Activated CD4-positive, CD25-positive, alpha-beta regulatory T cell treated with anti-CD3 and anti-CD28 coated beads, Interleukin-2, amount 50 U/mL, for 16 hours (primary cell): ENCODE data around the gene CENPC.
"Not testable (repeated sequence)": the region's sequence is repeated elsewhere in the genome, so short reads cannot be mapped to it uniquely, and the experiment has no call there.

Experiments
- DNase-seq: peaks from one replicate; pipeline ENCODE4 v3.0.0-alpha.2; 2020; ENCODE audit warnings: low read depth, low spot score

CENPC gene

DNA sequence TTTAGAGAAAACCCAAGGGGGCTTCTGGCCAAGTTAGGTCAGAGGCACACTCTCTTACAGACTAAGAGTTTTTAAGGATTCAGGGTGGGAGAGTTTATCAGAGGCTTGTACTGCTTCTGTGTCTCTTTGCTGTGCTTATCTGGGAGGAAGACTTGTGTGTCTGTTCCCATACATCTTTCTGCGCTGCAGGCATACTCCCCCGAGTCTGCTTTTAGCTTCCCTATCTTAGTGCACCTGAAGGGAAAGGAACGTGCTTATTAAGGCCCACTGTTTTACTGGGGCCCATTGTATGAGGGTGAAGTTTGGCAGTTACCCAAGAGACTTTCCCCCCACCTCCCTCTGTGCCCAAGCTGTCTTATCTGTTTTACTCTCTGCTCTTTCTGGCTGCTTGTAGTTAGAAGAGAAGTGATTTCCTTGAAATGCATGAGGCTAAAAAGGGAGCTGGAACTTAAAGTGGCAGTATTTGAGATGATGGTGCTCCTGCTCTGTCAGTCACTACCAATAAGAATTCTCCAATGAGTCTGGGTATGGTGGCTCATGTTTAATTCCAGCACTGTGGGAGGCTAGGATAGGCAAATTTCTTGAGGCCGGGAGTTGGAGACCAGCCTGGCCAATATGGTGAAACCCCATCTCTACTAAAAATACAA lies 7.0 kb upstream of the CENPC start:
- not testable (repeated sequence) for DNase-seq

GRCh38 chr4:67550857-67551256 lies 5.6 kb upstream of the CENPC start:
- DNase-seq: no peak

DNA sequence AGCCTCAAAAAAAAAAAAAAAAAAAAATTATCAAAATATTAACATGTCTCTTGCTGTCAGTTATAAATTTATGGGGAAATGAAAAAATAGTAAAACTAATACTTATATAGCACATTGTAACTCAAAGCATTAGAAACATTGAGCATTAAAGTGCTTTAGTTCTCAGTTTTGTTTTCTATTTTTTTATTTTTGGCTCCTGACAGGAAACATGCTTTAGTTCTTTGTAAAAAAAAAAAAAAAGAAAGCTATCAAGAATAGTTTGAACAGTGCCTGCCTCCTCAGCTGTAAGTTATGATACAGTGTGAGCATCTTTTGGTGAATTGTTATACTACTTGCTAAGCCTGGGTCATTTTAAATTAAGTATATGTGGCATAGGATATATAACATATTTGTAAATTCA lies 5.1 kb upstream of the CENPC start:
- DNase-seq: no peak

DNA sequence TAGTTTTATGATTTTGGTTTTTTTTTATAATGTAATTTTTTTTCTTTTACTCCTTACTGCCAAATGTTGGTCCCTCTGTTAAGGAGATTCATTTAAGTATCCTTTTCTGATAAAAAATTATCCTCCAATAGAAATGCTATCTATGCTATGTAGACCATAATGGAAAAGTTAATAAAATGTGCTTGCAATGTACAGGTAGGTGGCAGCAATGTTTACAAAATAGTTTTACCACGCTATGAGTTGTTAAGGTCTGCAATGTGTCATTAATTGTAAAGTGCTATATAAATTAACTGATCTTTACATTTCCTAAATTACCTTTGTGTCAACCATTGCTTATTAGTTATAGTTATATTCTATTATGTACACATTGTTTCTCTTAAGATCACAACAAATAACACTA lies 3.8 kb upstream of the CENPC start:
- DNase-seq: no peak

DNA sequence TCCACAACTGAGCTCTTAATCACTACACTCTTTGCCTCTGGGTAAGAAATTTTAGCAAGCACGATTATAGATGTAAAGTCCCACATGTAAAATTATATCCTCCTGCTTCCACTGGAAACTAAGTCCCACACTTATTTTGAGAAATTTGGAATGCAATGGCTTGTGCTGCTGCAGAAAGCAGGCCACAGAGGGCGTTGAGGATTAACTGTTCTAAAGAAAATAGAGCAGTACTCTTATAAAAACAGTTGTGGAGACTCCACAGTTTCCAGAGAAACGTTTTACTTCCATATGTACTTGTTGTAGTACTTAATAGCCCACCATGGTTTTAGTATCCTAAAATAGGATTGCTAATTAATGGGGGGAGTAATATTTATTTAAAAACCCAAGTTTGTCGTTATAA lies 1.7 kb upstream of the CENPC start:
- DNase-seq: no peak

- DNase-seq: no peak
Observed at GRCh38 chr4:67546004-67546356, 677 bp upstream of the CENPC start.

DNA sequence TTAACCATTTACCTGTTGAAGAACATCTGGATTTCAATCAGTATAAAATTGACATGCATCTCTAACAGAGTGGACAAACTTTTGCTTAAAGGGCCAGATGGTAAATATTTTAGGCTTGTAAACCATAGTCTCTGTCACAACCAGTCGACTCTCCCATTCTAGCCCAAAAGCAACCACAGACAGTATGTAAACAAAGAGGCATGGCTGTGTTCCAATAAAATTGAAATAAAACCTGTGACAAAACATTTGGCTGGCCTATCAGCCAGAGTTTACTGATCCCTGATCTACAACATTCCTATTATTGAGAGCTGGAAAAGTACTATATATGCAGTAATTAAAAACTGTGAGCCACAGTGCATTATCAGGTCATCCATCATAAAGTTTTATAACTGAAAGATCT lies 3.2 kb downstream of the CENPC start:
- no peak for DNase-seq

DNA sequence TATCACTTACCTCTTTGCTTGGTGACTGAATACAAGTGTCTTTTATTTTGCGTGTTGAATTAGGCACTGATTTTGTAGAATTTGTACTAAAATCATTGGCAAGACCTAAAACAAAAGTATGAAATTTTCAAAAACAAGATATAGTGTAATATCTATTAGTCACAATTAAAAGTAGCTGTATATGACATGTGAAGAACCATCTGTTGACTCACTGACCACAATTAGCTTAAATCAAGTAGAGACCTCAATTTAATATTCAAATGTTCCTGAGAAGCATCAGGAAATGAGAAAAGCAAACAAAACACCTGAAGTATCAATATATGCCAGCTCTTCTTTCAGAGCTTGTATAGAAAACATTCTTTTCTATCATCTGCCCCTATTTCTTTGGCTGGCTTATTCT lies 5.5 kb downstream of the CENPC start:
- no peak for DNase-seq

DNA sequence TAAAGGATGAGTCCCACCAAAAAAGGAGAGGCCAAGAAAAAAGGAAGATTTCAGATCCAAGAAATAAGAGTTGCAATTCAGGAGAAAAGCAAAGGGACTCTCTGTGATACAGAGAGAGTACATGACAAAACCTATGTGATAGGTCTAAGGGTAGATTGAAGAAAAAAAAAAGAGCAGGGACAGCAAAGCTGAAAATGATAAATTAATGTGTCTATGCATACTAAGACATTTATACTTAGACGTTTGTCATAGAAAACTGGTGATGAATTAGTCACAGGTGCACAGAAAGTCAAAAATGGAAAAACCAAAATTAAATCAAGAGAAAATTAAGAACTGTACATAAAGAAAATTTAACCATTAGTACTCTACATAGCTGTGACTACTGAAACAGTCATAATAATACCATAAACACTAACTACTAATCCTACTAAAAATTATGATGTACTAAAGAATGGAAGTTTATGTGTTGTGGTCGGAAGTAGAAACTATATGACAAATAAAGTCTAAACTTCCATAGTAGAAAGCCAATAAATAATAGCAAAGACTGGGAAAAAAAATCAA lies 9.9 kb downstream of the CENPC start:
- DNase-seq: no peak

GRCh38 chr4:67533112-67533511 lies 12.2 kb downstream of the CENPC start:
- no peak for DNase-seq

DNA sequence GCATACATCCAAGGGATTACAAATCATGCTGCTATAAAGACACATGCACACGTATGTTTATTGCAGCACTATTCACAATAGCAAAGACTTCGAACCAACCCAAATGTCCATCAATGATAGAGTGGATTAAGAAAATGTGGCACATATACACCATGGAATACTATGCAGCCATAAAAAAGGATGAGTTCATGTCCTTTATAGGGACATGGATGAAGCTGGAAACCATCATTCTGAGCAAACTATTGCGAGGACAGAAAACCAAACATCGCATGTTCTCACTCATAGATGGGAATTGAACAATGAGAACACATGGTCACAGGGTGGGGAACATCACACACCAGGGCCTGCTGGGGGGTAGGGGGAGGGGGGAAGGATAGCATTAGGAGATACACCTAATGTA lies 12.9 kb downstream of the CENPC start:
- not testable (repeated sequence) for DNase-seq

DNA sequence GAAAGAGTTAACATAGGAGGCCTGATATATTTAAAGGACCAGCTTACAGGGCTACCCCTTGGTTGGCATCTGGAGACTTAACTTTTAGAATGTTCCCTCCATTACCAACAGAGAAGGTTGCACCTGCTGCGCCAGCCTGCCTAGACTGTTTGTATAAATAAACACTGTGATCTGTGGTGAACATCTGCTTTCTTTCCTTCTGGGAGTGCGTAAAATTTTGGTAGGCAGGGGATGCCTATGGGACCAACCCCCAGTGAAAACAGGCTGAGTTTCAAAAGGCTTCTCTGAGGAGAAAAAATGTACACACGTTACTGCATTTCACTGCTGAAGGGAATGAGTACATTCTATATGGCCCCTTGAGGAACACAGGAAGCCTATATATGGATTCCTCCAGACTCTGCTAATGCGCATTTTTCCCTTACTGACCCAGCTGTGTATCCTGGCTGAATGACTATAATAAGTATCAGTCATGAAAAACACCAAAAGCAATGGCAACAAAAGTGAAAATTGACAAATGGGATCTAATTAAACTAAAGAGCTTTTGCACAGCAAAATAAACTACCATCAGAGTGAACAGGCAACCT lies 13.8 kb downstream of the CENPC start:
- DNase-seq: no peak

- not testable (repeated sequence) for DNase-seq
Observed at GRCh38 chr4:67524140-67524539, 21.2 kb downstream of the CENPC start.

- no peak for DNase-seq
Observed at GRCh38 chr4:67522851-67523671, 22.2 kb downstream of the CENPC start.

DNA sequence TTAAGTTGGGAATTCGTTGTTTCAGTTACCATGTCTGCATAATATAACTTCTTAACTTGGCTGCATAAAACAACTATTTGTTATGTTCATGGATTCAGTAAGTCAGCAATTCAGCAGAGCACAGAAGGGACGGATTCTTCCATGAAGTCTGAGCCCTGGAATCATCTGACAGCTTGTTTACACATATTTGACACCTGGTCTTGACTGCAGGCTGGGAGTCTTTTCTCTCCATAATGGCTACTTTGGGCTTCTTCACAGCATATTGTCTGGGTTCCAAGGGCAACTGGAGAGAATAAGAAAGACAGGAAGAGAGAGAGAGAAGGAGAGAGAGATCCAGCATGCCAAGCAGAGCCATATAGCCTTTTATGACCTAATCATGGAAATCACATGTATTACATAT lies 23.1 kb downstream of the CENPC start:
- no peak for DNase-seq

DNA sequence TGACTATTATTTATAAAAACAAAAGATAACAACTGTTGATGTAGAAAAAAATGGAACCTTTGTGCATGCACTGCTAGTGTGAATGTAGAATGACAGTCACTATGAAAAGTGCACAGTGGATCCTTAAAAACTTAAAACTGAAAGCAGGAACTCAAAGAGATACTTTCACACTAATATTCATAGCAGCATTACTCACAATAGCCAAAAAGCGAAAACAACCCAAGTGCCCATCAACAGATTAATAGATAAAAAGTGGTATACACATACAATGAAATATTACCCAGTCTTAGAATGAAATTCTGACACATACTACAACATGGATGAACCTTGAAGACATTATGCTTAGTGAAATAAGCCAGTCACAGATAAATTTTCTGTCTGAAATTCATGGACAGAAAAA lies 23.8 kb downstream of the CENPC start:
- no peak for DNase-seq

GRCh38 chr4:67520141-67520540 lies 25.2 kb downstream of the CENPC start:
- DNase-seq: no peak

- DNase-seq: no peak
Observed at GRCh38 chr4:67512501-67512900, 32.8 kb downstream of the CENPC start.

- no peak for DNase-seq
Observed at GRCh38 chr4:67500373-67500772, 44.9 kb downstream of the CENPC start.

- no peak for DNase-seq
Observed at GRCh38 chr4:67499799-67500198, 45.5 kb downstream of the CENPC start.

- no peak for DNase-seq
Observed at GRCh38 chr4:67483868-67484602, 61.3 kb downstream of the CENPC start.

DNA sequence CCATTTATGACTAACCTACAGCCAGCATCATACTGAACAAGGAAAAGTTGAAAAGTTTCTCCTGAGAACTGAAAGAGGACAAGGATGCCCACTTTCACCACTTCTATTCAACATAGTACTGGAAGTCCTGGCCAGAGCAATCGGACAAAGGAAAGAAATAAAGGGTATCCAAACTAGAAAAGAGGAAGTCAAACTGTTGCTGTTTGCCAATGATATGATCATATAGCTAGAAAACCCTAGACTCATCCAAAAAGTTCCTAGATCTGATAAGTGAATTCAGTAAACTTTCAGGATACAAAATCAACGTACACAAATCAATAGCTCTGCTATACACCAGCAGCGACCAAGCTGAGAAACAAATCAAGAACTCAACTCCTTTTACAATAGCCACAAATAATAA lies 64.5 kb downstream of the CENPC start:
- no peak for DNase-seq
